Measurements from ENCODE around the gene PSENEN.

The PSENEN gene

GRCh38 chr19:35733180-35734125 is 12.0 kb upstream of the PSENEN start:
- H3K27ac ChIP-seq (ENCODE audit: low read depth in 2 of 2, low read length in 2 of 2): no peak overlapping the region
- H3K36me3 ChIP-seq (ENCODE audit: control insufficient read depth in 2 of 2, insufficient read depth in 2 of 2, low read length in 2 of 2): peaks cover 65 to 73% of the 10 kb centered on the region in 2 donors
- H3K9me3 ChIP-seq (ENCODE audit: control insufficient read depth in 2 of 2, low read length in 2 of 2): no peaks in the 10 kb centered on the region
- no peak overlapping the region for H3K4me3 ChIP-seq (ENCODE audit: low read length in 2 of 2)
- no peaks in the 10 kb centered on the region for H3K27me3 ChIP-seq (ENCODE audit: control insufficient read depth in 2 of 2, insufficient read depth in 2 of 2, low read length in 2 of 2)
- no peak overlapping the region for H3K9ac ChIP-seq (ENCODE audit: low read depth in 1 of 2, low read length in 2 of 2)
- H3K4me1 ChIP-seq (ENCODE audit: control insufficient read depth in 2 of 2, insufficient read depth in 2 of 2, low read length in 2 of 2): no peaks in the 10 kb centered on the region

GRCh38 chr19:35734273-35734672 is 11.2 kb upstream of the PSENEN start:
- no peak overlapping the region for H3K4me3 ChIP-seq (ENCODE audit: low read length in 2 of 2)
- H3K27ac ChIP-seq (ENCODE audit: low read depth in 2 of 2, low read length in 2 of 2): no peak overlapping the region
- no peaks in the 10 kb centered on the region for H3K4me1 ChIP-seq (ENCODE audit: control insufficient read depth in 2 of 2, insufficient read depth in 2 of 2, low read length in 2 of 2)
- H3K27me3 ChIP-seq (ENCODE audit: control insufficient read depth in 2 of 2, insufficient read depth in 2 of 2, low read length in 2 of 2): no peaks in the 10 kb centered on the region
- H3K9ac ChIP-seq (ENCODE audit: low read depth in 1 of 2, low read length in 2 of 2): no peak overlapping the region
- no peaks in the 10 kb centered on the region for H3K9me3 ChIP-seq (ENCODE audit: control insufficient read depth in 2 of 2, low read length in 2 of 2)
- peaks cover 59 to 73% of the 10 kb centered on the region in 2 donors for H3K36me3 ChIP-seq (ENCODE audit: control insufficient read depth in 2 of 2, insufficient read depth in 2 of 2, low read length in 2 of 2)

GRCh38 chr19:35734889-35735288 is 10.6 kb upstream of the PSENEN start:
- H3K4me3 ChIP-seq (ENCODE audit: low read length in 2 of 2): no peak overlapping the region
- H3K27ac ChIP-seq (ENCODE audit: low read depth in 2 of 2, low read length in 2 of 2): no peak overlapping the region
- no peak overlapping the region for H3K9ac ChIP-seq (ENCODE audit: low read depth in 1 of 2, low read length in 2 of 2)
- no peaks in the 10 kb centered on the region for H3K9me3 ChIP-seq (ENCODE audit: control insufficient read depth in 2 of 2, low read length in 2 of 2)
- peaks cover 53 to 67% of the 10 kb centered on the region in 2 donors for H3K36me3 ChIP-seq (ENCODE audit: control insufficient read depth in 2 of 2, insufficient read depth in 2 of 2, low read length in 2 of 2)
- no peaks in the 10 kb centered on the region for H3K27me3 ChIP-seq (ENCODE audit: control insufficient read depth in 2 of 2, insufficient read depth in 2 of 2, low read length in 2 of 2)
- H3K4me1 ChIP-seq (ENCODE audit: control insufficient read depth in 2 of 2, insufficient read depth in 2 of 2, low read length in 2 of 2): peaks cover under 1 to 4% of the 10 kb centered on the region in 2 donors

GRCh38 chr19:35736913-35737886 is 8.3 kb upstream of the PSENEN start:
- Histone ChIP-seq H3K4me1 (ENCODE audit: control insufficient read depth in 2 of 2, insufficient read depth in 2 of 2, low read length in 2 of 2) (peaks cover 6 to 12% of the 10 kb centered on the region in 2 donors), H3K9ac (ENCODE audit: low read depth in 1 of 2, low read length in 2 of 2) (no peak overlapping the region), H3K36me3 (ENCODE audit: control insufficient read depth in 2 of 2, insufficient read depth in 2 of 2, low read length in 2 of 2) (peaks cover 32 to 44% of the 10 kb centered on the region in 2 donors), H3K9me3 (ENCODE audit: control insufficient read depth in 2 of 2, low read length in 2 of 2) (no peaks in the 10 kb centered on the region), H3K27ac (ENCODE audit: low read depth in 2 of 2, low read length in 2 of 2) (no peak overlapping the region), H3K4me3 (ENCODE audit: low read length in 2 of 2) (no peak overlapping the region), H3K27me3 (ENCODE audit: control insufficient read depth in 2 of 2, insufficient read depth in 2 of 2, low read length in 2 of 2) (no peaks in the 10 kb centered on the region)

- Histone ChIP-seq H3K4me3 (ENCODE audit: low read length in 2 of 2) (no peak overlapping the region), H3K27ac (ENCODE audit: low read depth in 2 of 2, low read length in 2 of 2) (no peak overlapping the region), H3K36me3 (ENCODE audit: control insufficient read depth in 2 of 2, insufficient read depth in 2 of 2, low read length in 2 of 2) (peaks cover 27 to 46% of the 10 kb centered on the region in 2 donors), H3K9ac (ENCODE audit: low read depth in 1 of 2, low read length in 2 of 2) (no peak overlapping the region), H3K4me1 (ENCODE audit: control insufficient read depth in 2 of 2, insufficient read depth in 2 of 2, low read length in 2 of 2) (peaks cover 8 to 16% of the 10 kb centered on the region in 2 donors), H3K9me3 (ENCODE audit: control insufficient read depth in 2 of 2, low read length in 2 of 2) (no peaks in the 10 kb centered on the region), H3K27me3 (ENCODE audit: control insufficient read depth in 2 of 2, insufficient read depth in 2 of 2, low read length in 2 of 2) (no peaks in the 10 kb centered on the region)
Measured at GRCh38 chr19:35738021-35738886, 7.2 kb upstream of the PSENEN start.

- Histone ChIP-seq H3K4me1 (ENCODE audit: control insufficient read depth in 2 of 2, insufficient read depth in 2 of 2, low read length in 2 of 2) (peaks cover 9 to 16% of the 10 kb centered on the region in 2 donors), H3K27me3 (ENCODE audit: control insufficient read depth in 2 of 2, insufficient read depth in 2 of 2, low read length in 2 of 2) (no peaks in the 10 kb centered on the region), H3K36me3 (ENCODE audit: control insufficient read depth in 2 of 2, insufficient read depth in 2 of 2, low read length in 2 of 2) (peaks cover 26 to 43% of the 10 kb centered on the region in 2 donors), H3K9me3 (ENCODE audit: control insufficient read depth in 2 of 2, low read length in 2 of 2) (no peaks in the 10 kb centered on the region), H3K9ac (ENCODE audit: low read depth in 1 of 2, low read length in 2 of 2) (no peak overlapping the region), H3K4me3 (ENCODE audit: low read length in 2 of 2) (no peak overlapping the region), H3K27ac (ENCODE audit: low read depth in 2 of 2, low read length in 2 of 2) (no peak overlapping the region)
Measured at GRCh38 chr19:35738887-35739229, 6.6 kb upstream of the PSENEN start.

GRCh38 chr19:35739275-35740107 is 6.0 kb upstream of the PSENEN start:
- Histone ChIP-seq H3K9ac (ENCODE audit: low read depth in 1 of 2, low read length in 2 of 2) (peak overlapping the region in 1 of 2 donors; percentile 32), H3K36me3 (ENCODE audit: control insufficient read depth in 2 of 2, insufficient read depth in 2 of 2, low read length in 2 of 2) (peaks cover 25 to 37% of the 10 kb centered on the region in 2 donors), H3K27me3 (ENCODE audit: control insufficient read depth in 2 of 2, insufficient read depth in 2 of 2, low read length in 2 of 2) (no peaks in the 10 kb centered on the region), H3K27ac (ENCODE audit: low read depth in 2 of 2, low read length in 2 of 2) (peak overlapping the region in 1 of 2 donors; percentile 86), H3K9me3 (ENCODE audit: control insufficient read depth in 2 of 2, low read length in 2 of 2) (no peaks in the 10 kb centered on the region), H3K4me1 (ENCODE audit: control insufficient read depth in 2 of 2, insufficient read depth in 2 of 2, low read length in 2 of 2) (peaks cover 15 to 23% of the 10 kb centered on the region in 2 donors), H3K4me3 (ENCODE audit: low read length in 2 of 2) (peak overlapping the region; percentile 76 to 85)

- peak overlapping the region; percentile 32 to 59 for H3K9ac ChIP-seq (ENCODE audit: low read depth in 1 of 2, low read length in 2 of 2)
- H3K4me1 ChIP-seq (ENCODE audit: control insufficient read depth in 2 of 2, insufficient read depth in 2 of 2, low read length in 2 of 2): peaks cover 18 to 26% of the 10 kb centered on the region in 2 donors
- peaks cover 19 to 34% of the 10 kb centered on the region in 2 donors for H3K36me3 ChIP-seq (ENCODE audit: control insufficient read depth in 2 of 2, insufficient read depth in 2 of 2, low read length in 2 of 2)
- no peaks in the 10 kb centered on the region for H3K9me3 ChIP-seq (ENCODE audit: control insufficient read depth in 2 of 2, low read length in 2 of 2)
- peak overlapping the region; percentile 76 to 85 for H3K4me3 ChIP-seq (ENCODE audit: low read length in 2 of 2)
- H3K27ac ChIP-seq (ENCODE audit: low read depth in 2 of 2, low read length in 2 of 2): peak overlapping the region; percentile 26 to 86
- no peaks in the 10 kb centered on the region for H3K27me3 ChIP-seq (ENCODE audit: control insufficient read depth in 2 of 2, insufficient read depth in 2 of 2, low read length in 2 of 2)
Measured at GRCh38 chr19:35740108-35740422, 5.4 kb upstream of the PSENEN start.

Measured in mucosa of rectum (tissue), 2 donors.